ENCODE measurements around the gene MBD2.

- TF ChIP-seq, protein P1, sequence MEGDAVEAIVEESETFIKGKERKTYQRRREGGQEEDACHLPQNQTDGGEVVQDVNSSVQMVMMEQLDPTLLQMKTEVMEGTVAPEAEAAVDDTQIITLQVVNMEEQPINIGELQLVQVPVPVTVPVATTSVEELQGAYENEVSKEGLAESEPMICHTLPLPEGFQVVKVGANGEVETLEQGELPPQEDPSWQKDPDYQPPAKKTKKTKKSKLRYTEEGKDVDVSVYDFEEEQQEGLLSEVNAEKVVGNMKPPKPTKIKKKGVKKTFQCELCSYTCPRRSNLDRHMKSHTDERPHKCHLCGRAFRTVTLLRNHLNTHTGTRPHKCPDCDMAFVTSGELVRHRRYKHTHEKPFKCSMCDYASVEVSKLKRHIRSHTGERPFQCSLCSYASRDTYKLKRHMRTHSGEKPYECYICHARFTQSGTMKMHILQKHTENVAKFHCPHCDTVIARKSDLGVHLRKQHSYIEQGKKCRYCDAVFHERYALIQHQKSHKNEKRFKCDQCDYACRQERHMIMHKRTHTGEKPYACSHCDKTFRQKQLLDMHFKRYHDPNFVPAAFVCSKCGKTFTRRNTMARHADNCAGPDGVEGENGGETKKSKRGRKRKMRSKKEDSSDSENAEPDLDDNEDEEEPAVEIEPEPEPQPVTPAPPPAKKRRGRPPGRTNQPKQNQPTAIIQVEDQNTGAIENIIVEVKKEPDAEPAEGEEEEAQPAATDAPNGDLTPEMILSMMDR (IDR thresholded peaks at IDR 0.05), result no peak
- TF ChIP-seq POLR2A (IDR thresholded peaks at IDR 0.05), result no peak
These were observed 75.3 kb downstream of the MBD2 start for GRCh38 chr18:54149078-54149697.

All from right lobe of liver (tissue), 4 donors.